T-cell (primary cell): ENCODE data around the gene STEAP3. TPM values are rescaled to one million over a fixed set of nuclear protein-coding genes. Genes with fewer than 3 reads are reported as not detected.

Experiments used
- ATAC-seq, 4 experiments: fragments of 200-7000 bp in 3 of 4; fragments of 150-1000 bp in 1 of 4; cut with Tn5 transposase; replicated peaks in 1 of 4; 1 replicate in 3 of 4; 2 replicates in 1 of 4; pipeline ENCODE4 v1.10.0; 2021; ENCODE audit warnings: moderate library complexity in 3 of 4, mild to moderate bottlenecking in 2 of 4, moderate number of reproducible peaks in 1 of 4
- CTCF ChIA-PET, 2 donors: fragments of 300-600 bp; sonication (Branson Sonifier 250); formaldehyde crosslinking; loops; one replicate each; lab custom pipeline; 2022; ENCODE audit warnings: antibody characterized with exemption in 2 of 2; lab: Charles Lee
- POLR2A ChIA-PET, 2 donors: fragments of 300-600 bp; sonication (Branson Sonifier 250); formaldehyde crosslinking; loops; one replicate each; lab custom pipeline; 2022; ENCODE audit warnings: antibody characterized with exemption in 2 of 2; lab: Charles Lee
- DNase-seq, 35 experiments: peaks; one replicate each; pipeline versions ENCODE4 v3.0.0 to v3.0.0-alpha.2; 2013 to 2023
- H3K27ac ChIP-seq: one replicate; pipeline ENCODE4 v1.5.1; 2013; ENCODE audit warnings: low read length
- H3K27me3 ChIP-seq, 2 experiments: replicated peaks in 1 of 2; 1 replicate in 1 of 2; 2 replicates in 1 of 2; pipeline versions ENCODE4 v1.6.1 to v1.7.0; 2013; ENCODE audit warnings: low read length in 1 of 2, mixed read lengths in 1 of 2; ENCODE audit not compliant: control insufficient read depth in 2 of 2, insufficient read depth in 2 of 2; ENCODE audit errors: extremely low read depth in 1 of 2
- H3K36me3 ChIP-seq, 2 donors: 1 replicate in 1 of 2; 2 replicates in 1 of 2; pipeline versions ENCODE4 v1.6.1 to v1.7.0; 2013; ENCODE audit warnings: low read length in 1 of 2; ENCODE audit not compliant: control insufficient read depth in 2 of 2, insufficient read depth in 1 of 2; ENCODE audit errors: extremely low read depth in 1 of 2
- H3K4me1 ChIP-seq, 2 experiments: 1 replicate in 1 of 2; 2 replicates in 1 of 2; pipeline versions ENCODE4 v1.6.1 to v1.7.0; 2013; ENCODE audit warnings: low read length in 2 of 2, mixed read lengths in 1 of 2; ENCODE audit not compliant: insufficient read depth in 2 of 2, control insufficient read depth in 1 of 2; ENCODE audit errors: extremely low read depth in 1 of 2
- H3K4me3 ChIP-seq, 2 donors: 1 replicate in 1 of 2; 2 replicates in 1 of 2; pipeline versions ENCODE4 v1.5.1 to v1.7.0; 2013; ENCODE audit warnings: mild to moderate bottlenecking in 2 of 2, low read length in 1 of 2, moderate library complexity in 1 of 2; ENCODE audit not compliant: control insufficient read depth in 1 of 2; ENCODE audit errors: extremely low read depth in 1 of 2
- H3K9me3 ChIP-seq: 2 replicates; pipeline ENCODE4 v1.7.0; 2013
- H3K27ac Mint-ChIP-seq, 2 donors: one replicate each; pipeline ENCODE4 v1.8.0; 2020 to 2021; ENCODE audit warnings: mild to moderate bottlenecking in 2 of 2, mixed read lengths in 2 of 2
- H3K27me3 Mint-ChIP-seq, 2 donors: one replicate each; pipeline ENCODE4 v1.8.0; 2021 to 2022; ENCODE audit warnings: mixed read lengths in 2 of 2
- H3K36me3 Mint-ChIP-seq: one replicate; pipeline ENCODE4 v1.8.0; 2021; ENCODE audit warnings: mixed read lengths
- H3K4me1 Mint-ChIP-seq, 3 donors: one replicate each; pipeline ENCODE4 v1.8.0; 2020 to 2022; ENCODE audit warnings: mixed read lengths in 3 of 3, mild to moderate bottlenecking in 1 of 3
- H3K4me3 Mint-ChIP-seq, 3 donors: one replicate each; pipeline ENCODE4 v1.8.0; 2020 to 2022; ENCODE audit warnings: mild to moderate bottlenecking in 3 of 3, mixed read lengths in 3 of 3, moderate library complexity in 3 of 3
- H3K9me3 Mint-ChIP-seq, 3 donors: one replicate each; pipeline ENCODE4 v1.8.0; 2020 to 2022; ENCODE audit warnings: mixed read lengths in 3 of 3
- WGBS: methylation state at CpG from one replicate; pipeline ENCODE4 v1.1.5; 2013; ENCODE audit warnings: missing lambda C conversion rate; ENCODE audit not compliant: insufficient coverage; 5-methylcytosine and 5-hydroxymethylcytosine counted together
- total RNA-seq, 35 experiments: library from RNA in 6 of 35; stranded (reverse) in 6 of 35; fragments of 120-200 nt in 1 of 35; gene quantifications; one replicate each; pipeline versions ENCODE4 v1.2.1 to v1.2.4 and lab custom pipeline; 2013 to 2026

STEAP3 gene
- total RNA-seq, 5 donors from 2014 or later (not counting 1 experiment from before 2014, with no cell fraction given), result 0.20 to 0.46 (median 0.23) TPM

DNA sequence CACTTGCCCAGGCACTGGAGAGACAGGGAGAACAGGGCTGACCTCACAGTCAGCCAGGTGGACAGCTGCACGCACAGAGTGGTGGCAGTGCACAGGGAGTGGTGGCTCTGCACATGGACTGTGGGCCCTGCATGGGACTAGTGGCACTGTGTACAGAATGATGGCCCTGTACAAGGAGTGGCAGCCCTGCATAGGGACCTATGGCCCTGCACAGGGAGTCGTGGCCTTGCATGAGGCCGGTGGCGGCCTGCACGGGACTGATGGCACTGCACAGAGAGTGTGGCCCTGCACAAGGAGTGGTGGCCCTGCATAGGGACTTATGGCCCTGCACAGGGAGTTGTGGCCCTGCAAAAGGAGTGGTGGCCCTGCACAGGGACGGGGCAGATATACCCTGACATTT is 19.1 kb upstream of the STEAP3 start:
- H3K4me1 Mint-ChIP-seq, result no peaks in the 10 kb centered on the region
- H3K27me3 Mint-ChIP-seq, result peaks cover 7% of the 10 kb centered on the region in 2 donors
- DNase-seq (no peak), ATAC-seq (no peak)
- Histone ChIP-seq H3K4me1 (no peaks in the 10 kb centered on the region), H3K27me3 (peaks cover 0 to 11% of the 10 kb centered on the region in 2 experiments), H3K9me3 (no peaks in the 10 kb centered on the region), H3K4me3 (no peak overlapping the region), H3K27ac (no peak overlapping the region), H3K36me3 (no peaks in the 10 kb centered on the region)
- no peak overlapping the region for H3K4me3 Mint-ChIP-seq
- POLR2A ChIA-PET, result no interaction called here
- H3K9me3 Mint-ChIP-seq, result no peaks in the 10 kb centered on the region
- no peak overlapping the region for H3K27ac Mint-ChIP-seq
- H3K36me3 Mint-ChIP-seq, result no peaks in the 10 kb centered on the region
- CTCF ChIA-PET, result no interaction called here
- 73% methylated on average over 6 of the region's 6 CpGs for WGBS

DNA sequence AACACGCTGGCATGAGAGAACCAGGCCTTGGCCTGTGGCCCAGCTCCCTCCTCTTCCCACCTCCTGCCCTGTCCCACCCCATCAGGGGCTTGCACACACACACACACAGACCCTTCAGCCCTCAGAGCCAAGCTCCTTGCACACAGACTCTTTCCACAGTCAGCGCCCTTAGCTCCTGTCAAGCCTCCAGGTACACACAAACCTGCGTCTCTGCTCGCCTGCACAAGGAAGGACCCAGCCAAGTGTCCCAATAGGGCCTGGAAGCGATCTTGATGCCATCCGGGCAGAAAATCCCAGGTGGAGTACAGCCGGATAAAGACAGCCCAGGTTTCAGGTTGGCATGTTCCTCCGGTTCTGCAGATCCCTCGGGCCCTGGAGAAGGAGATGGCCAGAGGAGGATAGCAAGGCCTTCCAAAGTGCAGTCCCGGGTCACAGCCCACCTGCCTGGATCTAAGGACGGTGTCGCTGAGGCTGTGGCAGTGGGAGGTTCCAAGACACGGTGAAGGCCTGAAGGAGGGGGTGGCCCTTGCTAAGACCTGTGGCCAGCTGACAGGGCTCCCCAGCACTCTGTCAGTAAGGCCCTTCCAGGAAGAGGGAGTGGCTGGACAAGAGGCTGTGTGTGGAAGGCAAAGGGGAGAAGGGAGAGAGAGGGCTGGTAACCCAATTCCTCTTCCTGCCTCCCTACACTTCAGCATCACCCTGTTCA is 18.5 kb upstream of the STEAP3 start:
- CTCF ChIA-PET, result no interaction called here
- POLR2A ChIA-PET, result interaction anchor here in 1 of 2 donors (0.5 kb wide), 1 partner anchor 1439 kb away, joined by 3 read pairs; no protein-coding TSS in a partner anchor
- no peaks in the 10 kb centered on the region for H3K4me1 ChIP-seq
- whole genome bisulfite sequencing, result 82% methylated on average over 12 of the region's 13 CpGs
- no peaks in the 10 kb centered on the region for H3K9me3 ChIP-seq
- no peak overlapping the region for H3K4me3 ChIP-seq
- H3K36me3 ChIP-seq, result no peaks in the 10 kb centered on the region
- ATAC-seq (no peak), DNase-seq (no peak)
- Mint-ChIP-seq H3K9me3 (no peaks in the 10 kb centered on the region), H3K4me1 (no peaks in the 10 kb centered on the region), H3K27ac (no peak overlapping the region), H3K36me3 (no peaks in the 10 kb centered on the region), H3K27me3 (peaks cover 7 to 8% of the 10 kb centered on the region in 2 donors), H3K4me3 (no peak overlapping the region)
- H3K27me3 ChIP-seq, result peaks cover 0 to 14% of the 10 kb centered on the region in 2 experiments
- no peak overlapping the region for H3K27ac ChIP-seq

DNA sequence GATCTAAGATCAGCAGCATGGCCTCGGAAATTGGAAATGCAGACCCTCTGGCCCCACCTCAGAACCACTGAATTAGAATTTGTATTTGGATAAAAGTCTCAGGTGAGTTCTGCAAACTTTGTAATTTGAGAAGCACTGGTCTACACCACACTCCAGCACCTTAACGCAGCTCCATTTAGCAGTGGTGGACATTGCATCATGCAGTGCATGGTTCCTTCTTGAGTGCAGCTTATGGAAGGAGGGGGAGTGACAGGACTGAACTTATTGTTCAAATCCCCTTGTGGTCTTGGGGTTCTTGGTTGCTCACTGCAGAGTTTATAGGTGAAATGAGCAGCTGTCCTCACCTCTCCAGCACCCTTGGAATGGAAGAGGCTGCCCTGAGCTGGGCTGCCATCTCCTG is 17.4 kb upstream of the STEAP3 start:
- no CpG with 5 or more reads among the region's 2 CpGs for WGBS
- DNase-seq (no peak), ATAC-seq (no peak)
- Histone ChIP-seq H3K27me3 (peaks cover 0 to 15% of the 10 kb centered on the region in 2 experiments), H3K9me3 (no peaks in the 10 kb centered on the region), H3K27ac (no peak overlapping the region), H3K36me3 (no peaks in the 10 kb centered on the region), H3K4me3 (no peak overlapping the region), H3K4me1 (no peaks in the 10 kb centered on the region)
- ChIA-PET POLR2A (no interaction called here), CTCF (interaction anchor here in 1 of 2 donors (0.8 kb wide), 1 partner anchor 20 kb away, joined by 3 read pairs; no protein-coding TSS in a partner anchor)
- H3K9me3 Mint-ChIP-seq, result no peaks in the 10 kb centered on the region
- H3K4me1 Mint-ChIP-seq, result no peaks in the 10 kb centered on the region
- no peak overlapping the region for H3K27ac Mint-ChIP-seq
- H3K27me3 Mint-ChIP-seq, result peaks cover 0 to 3% of the 10 kb centered on the region in 2 donors
- H3K36me3 Mint-ChIP-seq, result no peaks in the 10 kb centered on the region
- H3K4me3 Mint-ChIP-seq, result no peak overlapping the region

DNA sequence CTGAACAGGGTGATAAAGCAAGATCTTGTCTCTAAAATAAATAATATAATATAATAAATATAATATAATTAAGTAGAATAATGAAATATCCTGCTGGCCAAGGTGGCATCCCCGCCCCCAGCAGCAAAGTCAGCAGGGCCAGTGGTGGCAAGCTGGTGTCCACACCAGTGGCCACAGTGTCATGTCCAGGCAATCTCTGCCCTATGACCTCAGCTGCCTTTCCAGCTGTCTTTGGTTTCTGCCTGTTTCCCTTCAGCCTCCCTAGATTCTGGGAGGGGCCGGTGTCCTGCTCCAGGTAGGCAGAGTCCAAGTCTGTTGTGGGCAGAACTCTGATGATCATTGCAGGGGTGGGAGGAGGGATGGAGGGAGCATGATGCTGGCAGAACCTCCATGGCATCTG is 16.2 kb upstream of the STEAP3 start:
- DNase-seq, result no peak
- H3K9me3 ChIP-seq, result no peaks in the 10 kb centered on the region
- peaks cover 0 to 3% of the 10 kb centered on the region in 2 donors for H3K27me3 Mint-ChIP-seq
- no peak overlapping the region for H3K27ac Mint-ChIP-seq
- no peaks in the 10 kb centered on the region for H3K4me1 Mint-ChIP-seq
- no peak overlapping the region for H3K4me3 Mint-ChIP-seq
- no peaks in the 10 kb centered on the region for H3K36me3 Mint-ChIP-seq
- no peaks in the 10 kb centered on the region for H3K9me3 Mint-ChIP-seq
- 81% methylated on average over 2 of the region's 2 CpGs for WGBS
- ChIA-PET POLR2A (no interaction called here), CTCF (interaction anchor here in 1 of 2 donors (0.6 kb wide), 1 partner anchor 1477 kb away, joined by 6 read pairs; no protein-coding TSS in a partner anchor)
- no peak overlapping the region for H3K27ac ChIP-seq
- H3K4me1 ChIP-seq, result no peaks in the 10 kb centered on the region
- H3K27me3 ChIP-seq, result peaks cover 0 to 21% of the 10 kb centered on the region in 2 experiments
- no peak overlapping the region for H3K4me3 ChIP-seq
- ATAC-seq, result no peak
- H3K36me3 ChIP-seq, result no peaks in the 10 kb centered on the region

DNA sequence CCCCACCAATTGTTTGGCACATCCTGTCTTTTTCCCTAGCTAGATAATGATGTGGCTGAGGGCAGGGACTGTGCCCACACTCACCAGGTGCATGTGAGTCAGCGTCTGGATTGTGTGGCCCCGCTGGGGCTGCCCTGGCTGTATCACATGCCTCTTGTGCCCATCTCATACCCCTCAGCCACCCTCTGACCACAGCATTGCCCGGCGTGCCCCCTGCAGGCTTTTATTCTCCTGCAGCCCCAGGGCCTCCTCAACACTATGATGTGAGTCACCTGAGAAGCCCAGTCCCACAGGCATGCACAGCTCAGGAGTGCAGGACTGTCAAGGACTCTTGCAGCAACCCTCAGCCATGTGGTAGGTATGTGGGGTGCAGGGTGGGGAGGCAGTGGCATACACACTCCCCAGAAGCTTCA is 14.8 kb upstream of the STEAP3 start:
- H3K4me1 Mint-ChIP-seq, result no peaks in the 10 kb centered on the region
- Histone ChIP-seq H3K36me3 (no peaks in the 10 kb centered on the region), H3K4me1 (no peaks in the 10 kb centered on the region), H3K27me3 (peaks cover 0 to 25% of the 10 kb centered on the region in 2 experiments), H3K9me3 (no peaks in the 10 kb centered on the region), H3K4me3 (no peak overlapping the region), H3K27ac (no peak overlapping the region)
- H3K4me3 Mint-ChIP-seq, result no peak overlapping the region
- H3K9me3 Mint-ChIP-seq, result no peaks in the 10 kb centered on the region
- H3K27ac Mint-ChIP-seq, result no peak overlapping the region
- CTCF ChIA-PET, result no interaction called here
- H3K27me3 Mint-ChIP-seq, result peaks cover 0 to 3% of the 10 kb centered on the region in 2 donors
- WGBS, result 20% methylated on average over 2 of the region's 4 CpGs
- no peak for DNase-seq
- no peak for ATAC-seq
- H3K36me3 Mint-ChIP-seq, result no peaks in the 10 kb centered on the region
- POLR2A ChIA-PET, result no interaction called here

DNA sequence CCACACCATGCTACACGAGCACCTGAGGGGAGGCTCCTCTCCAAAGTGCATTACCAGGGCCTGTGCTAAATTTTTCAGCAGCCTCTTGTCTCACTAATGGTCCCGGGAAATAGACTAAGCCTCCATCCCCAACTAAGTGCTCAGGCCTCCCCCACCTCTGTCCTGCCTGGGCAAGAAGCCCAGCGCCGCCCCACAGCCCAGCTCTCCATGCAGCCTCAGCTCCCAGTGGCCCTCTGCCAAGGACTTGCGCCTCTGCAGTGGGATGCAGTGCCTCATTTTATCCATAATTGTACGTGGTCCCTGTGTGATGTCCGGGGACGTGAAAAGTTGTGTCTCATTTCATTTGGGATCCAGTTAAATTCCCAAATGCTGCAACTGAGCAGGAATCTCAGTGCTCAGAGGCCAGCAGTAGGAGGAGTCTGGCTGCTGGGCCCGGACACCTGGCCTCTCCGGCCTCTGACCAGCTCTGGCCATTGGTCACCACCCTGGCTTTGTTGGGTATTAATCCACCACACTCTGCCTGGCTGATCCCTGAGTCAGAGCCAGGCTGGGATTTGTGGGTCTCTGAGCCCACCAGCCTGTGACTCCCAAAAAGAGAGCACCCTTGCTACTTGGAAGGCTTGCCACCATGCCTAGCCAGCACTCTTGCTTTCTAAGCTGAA is 11.4 kb upstream of the STEAP3 start:
- WGBS, result 79% methylated on average over 9 of the region's 10 CpGs
- H3K36me3 Mint-ChIP-seq, result no peaks in the 10 kb centered on the region
- Histone ChIP-seq H3K27me3 (peaks cover 0 to 28% of the 10 kb centered on the region in 2 experiments), H3K27ac (no peak overlapping the region), H3K4me1 (no peaks in the 10 kb centered on the region), H3K9me3 (no peaks in the 10 kb centered on the region), H3K4me3 (no peak overlapping the region), H3K36me3 (no peaks in the 10 kb centered on the region)
- no peaks in the 10 kb centered on the region for H3K4me1 Mint-ChIP-seq
- ATAC-seq, result no peak
- H3K4me3 Mint-ChIP-seq, result no peak overlapping the region
- H3K27me3 Mint-ChIP-seq, result peaks cover 0 to 3% of the 10 kb centered on the region in 2 donors
- H3K9me3 Mint-ChIP-seq, result no peaks in the 10 kb centered on the region
- H3K27ac Mint-ChIP-seq, result no peak overlapping the region
- ChIA-PET POLR2A (no interaction called here), CTCF (no interaction called here)
- no peak for DNase-seq
